Esophagus squamous epithelium (tissue), 5 donors: ENCODE results near the gene HECTD4. TPM values are rescaled to one million over a fixed set of nuclear protein-coding genes. Genes with fewer than 3 reads are reported as not detected.

Experiments used
- DNase-seq: peaks from one replicate; lab custom pipeline; 2025; lab: John Stamatoyannopoulos, UW
- H3K27ac ChIP-seq, 4 donors: fragments of 200-600 bp; sonication (generic); one replicate each; pipeline ENCODE4 v1.5.1; 2016 to 2019; ENCODE audit warnings: mild to moderate bottlenecking in 1 of 4
- H3K27me3 ChIP-seq, 4 donors: fragments of 200-600 bp; sonication (generic); 1 replicate in 3 of 4; 2 replicates in 1 of 4; pipeline versions ENCODE4 v1.5.1 to v1.6.0; 2017 to 2021; ENCODE audit warnings: antibody characterized with exemption in 1 of 4
- H3K36me3 ChIP-seq, 3 donors: fragments of 200-600 bp; sonication (generic); one replicate each; pipeline ENCODE4 v1.5.1; 2016 to 2019
- H3K4me1 ChIP-seq, 3 donors: fragments of 200-600 bp; sonication (generic); one replicate each; pipeline ENCODE4 v1.5.1; 2017 to 2019
- H3K4me3 ChIP-seq, 4 donors: fragments of 200-600 bp; sonication (generic); 1 replicate in 3 of 4; 2 replicates in 1 of 4; pipeline ENCODE4 v1.5.1; 2016 to 2019; ENCODE audit warnings: mild to moderate bottlenecking in 2 of 4, moderate library complexity in 1 of 4
- H3K9me3 ChIP-seq, 3 donors: fragments of 200-600 bp; sonication (generic); one replicate each; pipeline ENCODE4 v1.5.1; 2016 to 2019
- POLR2A ChIP-seq, 4 donors: fragments of 450-650 bp; IDR thresholded peaks; one replicate each; pipeline ENCODE4 v1.6.1; 2017; ENCODE audit warnings: antibody characterized with exemption in 4 of 4, mild to moderate bottlenecking in 4 of 4, moderate library complexity in 3 of 4
- WGBS, 2 donors: methylation state at CpG; one replicate each; pipeline ENCODE4 v1.1.5; 2018; 5-methylcytosine and 5-hydroxymethylcytosine counted together
- intact Hi-C: fragments of 100-400 bp; cut with DNase I; formaldehyde crosslinking; loops from one replicate; pipeline ENCODE4 v1.15.0; 2022
- total RNA-seq, 4 donors: library from RNA; depleted of rRNA; stranded (reverse); fragments of >200 nt; gene quantifications; one replicate each; pipeline ENCODE4 v1.1.0, GENCODE V29; 2016
- TF ChIP-seq, protein P1 (sequence below), 6 experiments: fragments of 450-650 bp in 4 of 6; fragments of 200-600 bp in 2 of 6; sonication (generic) in 2 of 6; IDR thresholded peaks; one replicate each; pipeline ENCODE4 v1.5.1; 2016 to 2019; ENCODE audit warnings: antibody characterized with exemption in 6 of 6, mild to moderate bottlenecking in 4 of 6, moderate library complexity in 4 of 6
- donor health status: DM: yes; HTN: yes; CAD: no.

HECTD4 gene
- total RNA-seq, 4 donors from 2014 or later: 15.4 to 53.4 (median 33.4) TPM

DNA sequence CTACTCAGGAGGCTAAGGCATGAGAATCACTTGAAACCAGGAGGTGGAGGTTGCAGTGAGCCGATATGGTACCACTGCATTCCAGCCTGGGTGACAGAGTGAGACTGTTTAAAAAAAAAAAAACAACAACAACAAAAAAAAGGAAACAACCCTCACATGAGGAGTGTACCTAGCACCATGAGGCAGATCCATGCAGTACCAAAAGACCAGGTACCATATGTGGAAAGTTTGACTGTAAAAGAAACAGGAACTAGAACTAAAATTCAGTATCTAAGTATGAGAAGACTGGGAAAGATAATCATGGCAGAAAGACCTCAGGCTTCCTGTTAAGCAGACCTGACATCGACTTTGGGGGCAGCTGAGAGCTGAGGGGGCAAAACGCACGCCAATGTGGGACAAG lies 201.8 kb downstream of the HECTD4 start:
- WGBS, 2 donors: 87 to 92% methylated on average over 4 of the region's 4 CpGs
- Histone ChIP-seq H3K36me3 (peaks cover 34 to 100% (median 45%) of the 10 kb centered on the region in 3 donors), H3K4me3 (no peak overlapping the region), H3K27ac (peak overlapping the region in 2 of 4 donors; percentile 7 to 62), H3K27me3 (no peaks in the 10 kb centered on the region), H3K4me1 (peaks cover 0 to 21% (median 9%) of the 10 kb centered on the region in 3 donors), H3K9me3 (no peaks in the 10 kb centered on the region)
- no peak for DNase-seq
- intact Hi-C loops: no loop called here
- no peak for TF ChIP-seq POLR2A (IDR thresholded peaks at IDR 0.05)
- TF ChIP-seq, protein P1, sequence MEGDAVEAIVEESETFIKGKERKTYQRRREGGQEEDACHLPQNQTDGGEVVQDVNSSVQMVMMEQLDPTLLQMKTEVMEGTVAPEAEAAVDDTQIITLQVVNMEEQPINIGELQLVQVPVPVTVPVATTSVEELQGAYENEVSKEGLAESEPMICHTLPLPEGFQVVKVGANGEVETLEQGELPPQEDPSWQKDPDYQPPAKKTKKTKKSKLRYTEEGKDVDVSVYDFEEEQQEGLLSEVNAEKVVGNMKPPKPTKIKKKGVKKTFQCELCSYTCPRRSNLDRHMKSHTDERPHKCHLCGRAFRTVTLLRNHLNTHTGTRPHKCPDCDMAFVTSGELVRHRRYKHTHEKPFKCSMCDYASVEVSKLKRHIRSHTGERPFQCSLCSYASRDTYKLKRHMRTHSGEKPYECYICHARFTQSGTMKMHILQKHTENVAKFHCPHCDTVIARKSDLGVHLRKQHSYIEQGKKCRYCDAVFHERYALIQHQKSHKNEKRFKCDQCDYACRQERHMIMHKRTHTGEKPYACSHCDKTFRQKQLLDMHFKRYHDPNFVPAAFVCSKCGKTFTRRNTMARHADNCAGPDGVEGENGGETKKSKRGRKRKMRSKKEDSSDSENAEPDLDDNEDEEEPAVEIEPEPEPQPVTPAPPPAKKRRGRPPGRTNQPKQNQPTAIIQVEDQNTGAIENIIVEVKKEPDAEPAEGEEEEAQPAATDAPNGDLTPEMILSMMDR (IDR thresholded peaks at IDR 0.05): no peak

GRCh38 chr12:112179916-112180315 lies 202.3 kb downstream of the HECTD4 start:
- 90 to 94% methylated on average over 1 to 2 of the region's 2 CpGs for WGBS, 2 donors
- Histone ChIP-seq H3K4me1 (peaks cover 0 to 16% (median 6%) of the 10 kb centered on the region in 3 donors), H3K27ac (no peak overlapping the region), H3K9me3 (no peaks in the 10 kb centered on the region), H3K36me3 (peaks cover 34 to 100% (median 48%) of the 10 kb centered on the region in 3 donors), H3K27me3 (no peaks in the 10 kb centered on the region), H3K4me3 (no peak overlapping the region)
- intact Hi-C loops: no loop called here
- no peak for TF ChIP-seq POLR2A (IDR thresholded peaks at IDR 0.05)
- DNase-seq: no peak

DNA sequence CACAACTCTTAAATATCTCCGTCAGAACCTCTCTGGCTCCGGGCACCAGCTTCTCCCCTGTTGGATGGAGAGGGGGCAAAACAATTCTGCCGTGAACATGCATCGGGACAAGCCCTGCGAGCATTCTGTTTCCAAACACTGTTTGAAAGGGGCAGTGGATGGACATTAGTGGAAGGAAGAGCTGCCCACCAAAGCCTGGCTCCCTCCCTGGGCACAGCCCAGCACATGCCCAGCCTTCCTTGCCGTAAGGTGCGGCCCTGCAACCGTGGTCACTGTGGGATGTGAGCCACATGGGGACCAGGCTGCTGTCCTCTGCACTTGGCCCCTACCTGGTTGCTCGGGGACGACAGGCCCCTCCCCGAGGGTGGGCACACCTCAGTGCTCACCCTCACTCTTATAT lies 202.9 kb downstream of the HECTD4 start:
- Histone ChIP-seq H3K27ac (no peak overlapping the region), H3K36me3 (peaks cover 28 to 100% (median 44%) of the 10 kb centered on the region in 3 donors), H3K9me3 (no peaks in the 10 kb centered on the region), H3K4me1 (peaks cover 0 to 15% (median 6%) of the 10 kb centered on the region in 3 donors), H3K4me3 (no peak overlapping the region), H3K27me3 (no peaks in the 10 kb centered on the region)
- intact Hi-C loops: no loop called here
- WGBS, 2 donors: 80 to 96% methylated on average over 2 to 7 of the region's 11 CpGs
- TF ChIP-seq, protein P1 (IDR thresholded peaks at IDR 0.05): no peak
- no peak for TF ChIP-seq POLR2A (IDR thresholded peaks at IDR 0.05)
- no peak for DNase-seq

- Histone ChIP-seq H3K27me3 (no peaks in the 10 kb centered on the region), H3K27ac (no peak overlapping the region), H3K4me3 (no peak overlapping the region), H3K36me3 (peaks cover 24 to 100% (median 39%) of the 10 kb centered on the region in 3 donors), H3K9me3 (no peaks in the 10 kb centered on the region), H3K4me1 (peaks cover 0 to 12% (median 5%) of the 10 kb centered on the region in 3 donors)
- TF ChIP-seq, protein P1 (IDR thresholded peaks at IDR 0.05): no peak
- TF ChIP-seq POLR2A (IDR thresholded peaks at IDR 0.05): no peak
- no peak for DNase-seq
- 100% methylated on average over 1 to 3 of the region's 15 CpGs for WGBS, 2 donors
- intact Hi-C loops: no loop called here
Measured at GRCh38 chr12:112178796-112179195, 203.4 kb downstream of the HECTD4 start.

- intact Hi-C loops: no loop called here
- no peak for DNase-seq
- WGBS, 2 donors: 87 to 92% methylated on average over 8 to 9 of the region's 11 CpGs
- H3K4me1 ChIP-seq: no peaks in the 10 kb centered on the region
- no peaks in the 10 kb centered on the region for H3K9me3 ChIP-seq
- H3K36me3 ChIP-seq: peaks cover 24 to 100% (median 46%) of the 10 kb centered on the region in 3 donors
- TF ChIP-seq, protein P1 (IDR thresholded peaks at IDR 0.05): no peak
- no peak for TF ChIP-seq POLR2A (IDR thresholded peaks at IDR 0.05)
- no peak overlapping the region for H3K27ac ChIP-seq
- no peak overlapping the region for H3K4me3 ChIP-seq
- H3K27me3 ChIP-seq: no peaks in the 10 kb centered on the region
Measured at GRCh38 chr12:112176321-112177010, 205.8 kb downstream of the HECTD4 start.
